Measurements from ENCODE around the gene MCM3AP. TPM values are rescaled to one million over a fixed set of nuclear protein-coding genes. Genes with fewer than 3 reads are reported as not detected.

Gene MCM3AP
- total and polyA plus RNA-seq, 9 of the 15 experiments (the other 6 are each of a cell fraction or from before 2014, with no cell fraction given): 6.5 to 179 (median 69.6) TPM

DNA sequence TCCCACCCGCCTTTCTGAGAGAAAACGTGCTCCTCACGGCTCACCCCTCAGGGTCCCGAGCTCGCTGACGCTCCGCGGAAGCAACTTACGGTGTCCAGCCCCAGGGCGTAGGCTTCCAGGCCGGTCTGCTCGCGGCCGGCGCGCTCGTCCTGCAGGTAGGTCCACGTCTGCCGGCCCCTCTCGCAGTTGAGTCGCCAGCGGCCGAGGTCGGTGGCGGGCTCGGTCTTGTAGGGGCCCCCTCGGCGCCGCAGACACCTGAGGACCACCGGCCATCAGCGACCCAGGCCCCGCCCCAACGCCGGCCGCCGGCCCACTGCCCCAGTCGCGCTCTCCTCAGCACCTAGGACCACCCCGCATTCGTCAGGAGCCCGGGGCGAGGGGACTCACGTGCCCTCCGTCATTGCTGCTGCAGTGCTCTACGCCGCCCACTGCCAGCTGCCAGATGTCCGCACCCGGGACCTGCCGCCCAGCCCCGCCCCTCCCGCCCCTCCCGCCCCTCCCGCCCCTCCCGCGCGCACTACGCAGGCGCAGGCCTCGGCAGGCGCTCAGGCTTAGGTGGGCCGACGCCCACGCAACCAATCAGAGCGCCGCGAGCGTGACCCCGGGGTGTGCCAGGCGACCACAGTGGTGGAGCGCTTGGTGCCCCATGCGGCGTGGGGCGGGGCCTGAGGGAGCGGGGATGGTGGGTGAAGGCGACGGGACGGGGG, 56.9 kb downstream of the MCM3AP start, which contains the start of gene LSS (continued):
- TF ChIP-seq RBM17 (IDR thresholded peaks at IDR 0.05; ENCODE audit: borderline replicate concordance, low read depth, low read length) (no peak), FOXJ2 (tag; IDR thresholded peaks at IDR 0.05) (0 out of 2 replicates have a peak, but pooled peaks have one; percentile 61), KDM1A (IDR thresholded peaks at IDR 0.05) (peak in 1 of 2 experiments; percentile 47; a peak in 1 of 4 replicates), CBFB (CRISPR knock-in tag; IDR thresholded peaks at IDR 0.05) (peak; percentile 18; the same call in 1 of the 2 replicates), DMBX1 (CRISPR knock-in tag; IDR thresholded peaks at IDR 0.05; ENCODE audit: borderline replicate concordance) (0 out of 2 replicates have a peak, but pooled peaks have one; percentile 45), MTF1 (CRISPR knock-in tag; IDR thresholded peaks at IDR 0.05; ENCODE audit: borderline replicate concordance) (0 out of 2 replicates have a peak, but pooled peaks have one; percentile 41), TFAP4 (CRISPR knock-in tag; IDR thresholded peaks at IDR 0.05; ENCODE audit: borderline replicate concordance) (peak; percentile 94), KAT8 (IDR thresholded peaks at IDR 0.05; ENCODE audit: low read depth) (no peak), ZKSCAN3 (CRISPR knock-in tag; IDR thresholded peaks at IDR 0.05) (no peak), SRSF9 (IDR thresholded peaks at IDR 0.05; ENCODE audit: borderline replicate concordance, low read depth, low read length) (no peak)
- TF ChIP-seq, protein P1, sequence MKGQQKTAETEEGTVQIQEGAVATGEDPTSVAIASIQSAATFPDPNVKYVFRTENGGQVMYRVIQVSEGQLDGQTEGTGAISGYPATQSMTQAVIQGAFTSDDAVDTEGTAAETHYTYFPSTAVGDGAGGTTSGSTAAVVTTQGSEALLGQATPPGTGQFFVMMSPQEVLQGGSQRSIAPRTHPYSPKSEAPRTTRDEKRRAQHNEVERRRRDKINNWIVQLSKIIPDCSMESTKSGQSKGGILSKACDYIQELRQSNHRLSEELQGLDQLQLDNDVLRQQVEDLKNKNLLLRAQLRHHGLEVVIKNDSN (CRISPR knock-in tag; IDR thresholded peaks at IDR 0.05): peak; percentile 69
- TF ChIP-seq, protein P2, sequence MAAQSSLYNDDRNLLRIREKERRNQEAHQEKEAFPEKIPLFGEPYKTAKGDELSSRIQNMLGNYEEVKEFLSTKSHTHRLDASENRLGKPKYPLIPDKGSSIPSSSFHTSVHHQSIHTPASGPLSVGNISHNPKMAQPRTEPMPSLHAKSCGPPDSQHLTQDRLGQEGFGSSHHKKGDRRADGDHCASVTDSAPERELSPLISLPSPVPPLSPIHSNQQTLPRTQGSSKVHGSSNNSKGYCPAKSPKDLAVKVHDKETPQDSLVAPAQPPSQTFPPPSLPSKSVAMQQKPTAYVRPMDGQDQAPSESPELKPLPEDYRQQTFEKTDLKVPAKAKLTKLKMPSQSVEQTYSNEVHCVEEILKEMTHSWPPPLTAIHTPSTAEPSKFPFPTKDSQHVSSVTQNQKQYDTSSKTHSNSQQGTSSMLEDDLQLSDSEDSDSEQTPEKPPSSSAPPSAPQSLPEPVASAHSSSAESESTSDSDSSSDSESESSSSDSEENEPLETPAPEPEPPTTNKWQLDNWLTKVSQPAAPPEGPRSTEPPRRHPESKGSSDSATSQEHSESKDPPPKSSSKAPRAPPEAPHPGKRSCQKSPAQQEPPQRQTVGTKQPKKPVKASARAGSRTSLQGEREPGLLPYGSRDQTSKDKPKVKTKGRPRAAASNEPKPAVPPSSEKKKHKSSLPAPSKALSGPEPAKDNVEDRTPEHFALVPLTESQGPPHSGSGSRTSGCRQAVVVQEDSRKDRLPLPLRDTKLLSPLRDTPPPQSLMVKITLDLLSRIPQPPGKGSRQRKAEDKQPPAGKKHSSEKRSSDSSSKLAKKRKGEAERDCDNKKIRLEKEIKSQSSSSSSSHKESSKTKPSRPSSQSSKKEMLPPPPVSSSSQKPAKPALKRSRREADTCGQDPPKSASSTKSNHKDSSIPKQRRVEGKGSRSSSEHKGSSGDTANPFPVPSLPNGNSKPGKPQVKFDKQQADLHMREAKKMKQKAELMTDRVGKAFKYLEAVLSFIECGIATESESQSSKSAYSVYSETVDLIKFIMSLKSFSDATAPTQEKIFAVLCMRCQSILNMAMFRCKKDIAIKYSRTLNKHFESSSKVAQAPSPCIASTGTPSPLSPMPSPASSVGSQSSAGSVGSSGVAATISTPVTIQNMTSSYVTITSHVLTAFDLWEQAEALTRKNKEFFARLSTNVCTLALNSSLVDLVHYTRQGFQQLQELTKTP (IDR thresholded peaks at IDR 0.05; ENCODE audit: low read depth in 1 of 2, partially characterized antibody in 2 of 2): no peak
- TF ChIP-seq, protein P3, sequence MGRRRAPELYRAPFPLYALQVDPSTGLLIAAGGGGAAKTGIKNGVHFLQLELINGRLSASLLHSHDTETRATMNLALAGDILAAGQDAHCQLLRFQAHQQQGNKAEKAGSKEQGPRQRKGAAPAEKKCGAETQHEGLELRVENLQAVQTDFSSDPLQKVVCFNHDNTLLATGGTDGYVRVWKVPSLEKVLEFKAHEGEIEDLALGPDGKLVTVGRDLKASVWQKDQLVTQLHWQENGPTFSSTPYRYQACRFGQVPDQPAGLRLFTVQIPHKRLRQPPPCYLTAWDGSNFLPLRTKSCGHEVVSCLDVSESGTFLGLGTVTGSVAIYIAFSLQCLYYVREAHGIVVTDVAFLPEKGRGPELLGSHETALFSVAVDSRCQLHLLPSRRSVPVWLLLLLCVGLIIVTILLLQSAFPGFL (CRISPR knock-in tag; IDR thresholded peaks at IDR 0.05): no peak

Measured in K562 (cell line).